Activated naive CD4-positive, alpha-beta T cell treated with anti-CD3 and anti-CD28 coated beads, Interleukin-2, amount 50 U/mL, for 24 hours (primary cell): ENCODE measurements around the gene PROZ.

Experiments
- H3K27ac Mint-ChIP-seq: one replicate; pipeline ENCODE4 v1.8.0; 2021; ENCODE audit warnings: mild to moderate bottlenecking, mixed read lengths
- H3K27me3 Mint-ChIP-seq: one replicate; pipeline ENCODE4 v1.8.0; 2021; ENCODE audit warnings: mixed read lengths
- H3K36me3 Mint-ChIP-seq: one replicate; pipeline ENCODE4 v1.8.0; 2021; ENCODE audit warnings: mixed read lengths
- H3K4me1 Mint-ChIP-seq: one replicate; pipeline ENCODE4 v1.8.0; 2021; ENCODE audit warnings: mixed read lengths
- H3K4me3 Mint-ChIP-seq: one replicate; pipeline ENCODE4 v1.8.0; 2021; ENCODE audit warnings: mild to moderate bottlenecking, mixed read lengths
- H3K9me3 Mint-ChIP-seq: one replicate; pipeline ENCODE4 v1.8.0; 2021; ENCODE audit warnings: mixed read lengths

Gene PROZ

DNA sequence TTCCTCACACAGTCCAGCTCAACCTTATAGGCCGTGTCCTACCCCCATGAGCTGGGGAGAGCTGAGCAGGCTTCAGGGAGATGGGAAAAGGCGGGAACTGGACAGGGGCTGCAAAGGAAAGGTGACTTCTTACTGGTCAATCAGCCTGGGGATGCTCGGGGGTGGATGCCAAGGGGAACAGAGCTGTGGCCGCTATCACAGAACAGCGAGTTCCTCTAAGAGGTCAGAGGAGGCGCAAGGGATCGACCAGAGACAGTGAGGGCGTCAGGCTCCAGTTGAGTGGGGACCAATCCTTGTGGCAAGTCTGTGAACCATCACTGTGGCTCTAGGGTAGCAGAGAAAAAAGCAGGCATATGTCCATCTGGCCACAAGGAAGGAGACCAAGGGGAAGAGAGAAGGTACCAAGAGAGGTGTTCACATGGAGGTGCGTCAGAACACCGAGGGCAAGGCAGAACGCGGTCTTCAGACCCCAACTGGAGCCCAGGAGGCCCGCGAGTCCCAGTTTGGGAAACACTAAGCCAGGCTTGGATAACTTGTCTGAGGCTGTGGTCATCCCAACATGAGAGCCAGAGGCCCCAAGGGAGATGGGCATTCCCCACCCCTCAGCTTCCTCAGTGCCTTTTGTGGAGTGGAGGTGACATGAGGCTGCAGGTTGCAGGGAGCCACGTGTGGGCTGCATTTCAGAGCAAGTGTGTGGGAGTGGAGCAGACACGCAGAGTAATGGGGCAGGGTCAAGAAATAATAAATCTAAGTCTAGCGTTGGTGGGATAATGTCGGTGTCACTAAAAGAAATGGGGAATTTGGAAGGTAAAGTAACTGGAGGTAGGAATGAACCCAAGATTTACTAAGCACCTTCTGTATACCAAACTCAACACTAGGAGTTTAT lies 31.9 kb upstream of the PROZ start:
- H3K9me3 Mint-ChIP-seq: no peaks in the 10 kb centered on the region
- no peaks in the 10 kb centered on the region for H3K36me3 Mint-ChIP-seq
- H3K27me3 Mint-ChIP-seq: peaks cover 8% of the 10 kb centered on the region
- no peak overlapping the region for H3K27ac Mint-ChIP-seq
- H3K4me3 Mint-ChIP-seq: no peak overlapping the region
- H3K4me1 Mint-ChIP-seq: peaks cover 6% of the 10 kb centered on the region

GRCh38 chr13:113129480-113129879 lies 29.0 kb upstream of the PROZ start:
- Mint-ChIP-seq H3K27me3 (peaks cover 8% of the 10 kb centered on the region), H3K27ac (no peak overlapping the region), H3K4me3 (no peak overlapping the region), H3K36me3 (no peaks in the 10 kb centered on the region), H3K9me3 (no peaks in the 10 kb centered on the region), H3K4me1 (peaks cover 6% of the 10 kb centered on the region)

GRCh38 chr13:113129921-113130750 lies 28.3 kb upstream of the PROZ start:
- peak overlapping the region; percentile 51 for H3K4me3 Mint-ChIP-seq
- peaks cover 6% of the 10 kb centered on the region for H3K4me1 Mint-ChIP-seq
- peaks cover 8% of the 10 kb centered on the region for H3K27me3 Mint-ChIP-seq
- H3K9me3 Mint-ChIP-seq: no peaks in the 10 kb centered on the region
- H3K27ac Mint-ChIP-seq: no peak overlapping the region
- no peaks in the 10 kb centered on the region for H3K36me3 Mint-ChIP-seq

- no peaks in the 10 kb centered on the region for H3K27me3 Mint-ChIP-seq
- H3K4me1 Mint-ChIP-seq: no peaks in the 10 kb centered on the region
- no peak overlapping the region for H3K4me3 Mint-ChIP-seq
- no peaks in the 10 kb centered on the region for H3K9me3 Mint-ChIP-seq
- H3K36me3 Mint-ChIP-seq: no peaks in the 10 kb centered on the region
- no peak overlapping the region for H3K27ac Mint-ChIP-seq
Observed at GRCh38 chr13:113135281-113135760, 23.1 kb upstream of the PROZ start.

- H3K36me3 Mint-ChIP-seq: no peaks in the 10 kb centered on the region
- H3K4me3 Mint-ChIP-seq: no peak overlapping the region
- no peak overlapping the region for H3K27ac Mint-ChIP-seq
- no peaks in the 10 kb centered on the region for H3K27me3 Mint-ChIP-seq
- H3K4me1 Mint-ChIP-seq: no peaks in the 10 kb centered on the region
- no peaks in the 10 kb centered on the region for H3K9me3 Mint-ChIP-seq
Observed at GRCh38 chr13:113137691-113138298, 20.7 kb upstream of the PROZ start.

DNA sequence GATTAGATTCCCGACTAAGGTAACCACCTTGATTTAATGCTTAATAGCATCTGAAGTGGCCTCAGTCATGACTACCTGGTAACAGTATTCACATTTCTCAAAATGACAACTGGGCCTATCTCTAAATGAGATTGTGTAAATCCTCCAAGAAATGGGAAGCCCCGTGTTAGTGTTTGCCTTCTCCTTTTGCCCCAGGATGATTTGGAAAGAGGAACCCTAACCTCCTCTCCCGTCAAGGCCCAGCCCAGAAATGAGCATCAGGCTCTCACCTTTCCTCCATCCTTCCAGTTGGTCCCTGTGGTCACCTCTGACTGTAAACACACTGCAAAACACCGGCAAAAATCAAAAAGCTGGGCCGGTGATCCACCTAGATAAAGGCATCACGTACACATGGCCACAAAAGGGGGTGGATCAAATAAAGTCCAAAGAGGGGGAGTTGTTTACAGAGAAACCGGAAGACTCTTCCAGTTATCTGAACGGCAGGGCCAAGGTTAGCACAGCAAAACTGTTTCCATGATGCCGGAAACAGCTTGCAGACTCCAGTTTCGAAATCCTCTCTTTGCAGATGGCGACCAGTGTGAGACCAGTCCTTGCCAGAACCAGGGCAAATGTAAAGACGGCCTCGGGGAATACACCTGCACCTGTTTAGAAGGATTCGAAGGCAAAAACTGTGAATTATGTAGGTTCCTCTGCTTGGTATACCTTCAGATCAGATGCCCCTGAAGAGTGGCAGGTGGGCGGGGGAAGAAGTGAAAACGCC lies 19.5 kb upstream of the PROZ start:
- Mint-ChIP-seq H3K27me3 (no peaks in the 10 kb centered on the region), H3K27ac (no peak overlapping the region), H3K4me3 (no peak overlapping the region), H3K4me1 (no peaks in the 10 kb centered on the region), H3K9me3 (no peaks in the 10 kb centered on the region), H3K36me3 (no peaks in the 10 kb centered on the region)

GRCh38 chr13:113139577-113139976 lies 18.9 kb upstream of the PROZ start:
- no peak overlapping the region for H3K4me3 Mint-ChIP-seq
- no peaks in the 10 kb centered on the region for H3K4me1 Mint-ChIP-seq
- no peaks in the 10 kb centered on the region for H3K9me3 Mint-ChIP-seq
- H3K36me3 Mint-ChIP-seq: no peaks in the 10 kb centered on the region
- H3K27ac Mint-ChIP-seq: no peak overlapping the region
- H3K27me3 Mint-ChIP-seq: no peaks in the 10 kb centered on the region

GRCh38 chr13:113140677-113141600 lies 17.5 kb upstream of the PROZ start:
- H3K4me3 Mint-ChIP-seq: no peak overlapping the region
- H3K27me3 Mint-ChIP-seq: no peaks in the 10 kb centered on the region
- H3K4me1 Mint-ChIP-seq: peaks cover 6% of the 10 kb centered on the region
- H3K27ac Mint-ChIP-seq: no peak overlapping the region
- H3K9me3 Mint-ChIP-seq: no peaks in the 10 kb centered on the region
- H3K36me3 Mint-ChIP-seq: no peaks in the 10 kb centered on the region

DNA sequence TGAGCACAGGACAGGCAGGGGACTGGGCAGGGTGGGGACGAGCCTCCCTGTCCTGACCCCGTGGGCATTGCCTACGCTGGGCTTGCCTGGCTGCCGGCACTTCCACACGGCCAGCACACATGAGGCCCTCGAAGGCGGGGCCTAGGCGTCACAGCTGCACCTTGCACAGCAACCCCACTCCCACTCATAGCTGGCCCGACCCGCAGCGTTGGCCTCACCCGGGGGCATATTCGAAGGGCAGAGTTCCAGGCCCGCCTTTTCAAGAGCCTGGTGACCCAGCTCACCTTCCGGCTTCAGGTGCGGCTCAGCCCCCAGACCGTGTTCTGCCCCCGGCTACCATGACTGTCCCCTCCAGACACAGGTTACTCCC lies 16.9 kb upstream of the PROZ start:
- Mint-ChIP-seq H3K36me3 (no peaks in the 10 kb centered on the region), H3K27ac (no peak overlapping the region), H3K9me3 (no peaks in the 10 kb centered on the region), H3K4me3 (no peak overlapping the region), H3K27me3 (no peaks in the 10 kb centered on the region), H3K4me1 (peaks cover 6% of the 10 kb centered on the region)

DNA sequence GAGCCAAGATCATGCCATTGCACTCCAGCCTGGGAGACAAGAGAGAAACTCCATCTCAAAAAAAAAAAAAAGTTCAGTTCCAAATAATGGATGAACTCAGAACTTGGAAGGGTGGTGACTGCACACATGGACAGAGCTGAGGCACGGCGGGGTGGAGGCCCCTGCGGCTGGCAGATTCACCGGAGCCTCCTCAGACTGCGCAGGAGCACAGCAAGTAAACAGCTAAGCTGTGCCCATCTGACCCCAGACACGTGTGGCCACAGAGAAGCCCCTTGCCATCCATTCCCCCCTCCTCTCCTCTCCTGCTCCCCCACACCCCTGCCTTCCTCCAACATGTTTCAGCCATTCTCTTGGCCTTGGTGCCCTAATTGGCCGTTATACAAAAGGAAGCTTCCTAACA lies 15.6 kb upstream of the PROZ start:
- Mint-ChIP-seq H3K4me3 (no peak overlapping the region), H3K27ac (no peak overlapping the region), H3K27me3 (no peaks in the 10 kb centered on the region), H3K4me1 (peaks cover 6% of the 10 kb centered on the region), H3K9me3 (no peaks in the 10 kb centered on the region), H3K36me3 (no peaks in the 10 kb centered on the region)

DNA sequence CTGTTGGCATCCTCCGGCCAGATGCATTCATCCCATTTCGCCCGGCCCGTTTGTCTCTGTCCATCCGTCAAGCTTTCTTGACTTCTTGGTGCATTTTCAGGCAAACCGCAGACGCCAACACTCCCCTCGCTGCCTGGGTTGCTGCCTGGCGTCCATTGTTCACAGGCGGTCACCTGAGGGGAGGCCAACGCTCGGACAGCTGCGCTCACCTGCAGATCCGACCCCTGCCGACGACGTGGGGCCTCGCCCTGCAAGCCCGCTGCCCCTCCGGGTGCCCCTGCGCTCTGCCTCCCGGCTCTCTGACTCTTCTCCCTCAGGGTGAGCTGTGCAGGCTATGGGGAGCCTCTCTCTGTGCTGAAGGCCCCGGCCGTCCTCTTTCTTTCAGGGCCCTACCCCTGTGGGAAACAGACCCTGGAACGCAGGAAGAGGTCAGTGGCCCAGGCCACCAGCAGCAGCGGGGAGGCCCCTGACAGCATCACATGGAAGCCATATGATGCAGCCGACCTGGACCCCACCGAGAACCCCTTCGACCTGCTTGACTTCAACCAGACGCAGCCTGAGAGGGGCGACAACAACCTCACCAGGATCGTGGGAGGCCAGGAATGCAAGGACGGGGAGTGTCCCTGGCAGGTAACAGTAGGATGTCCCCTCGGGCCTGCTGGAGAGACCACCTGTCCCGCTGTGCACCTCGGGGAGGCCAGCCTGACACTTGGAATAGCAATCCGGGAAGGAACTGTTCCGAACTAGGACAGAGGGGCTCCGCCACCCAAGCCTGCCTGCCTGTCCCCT lies 14.8 kb upstream of the PROZ start:
- Mint-ChIP-seq H3K4me3 (no peak overlapping the region), H3K9me3 (no peaks in the 10 kb centered on the region), H3K27me3 (no peaks in the 10 kb centered on the region), H3K36me3 (no peaks in the 10 kb centered on the region), H3K27ac (no peak overlapping the region), H3K4me1 (peaks cover 6% of the 10 kb centered on the region)

DNA sequence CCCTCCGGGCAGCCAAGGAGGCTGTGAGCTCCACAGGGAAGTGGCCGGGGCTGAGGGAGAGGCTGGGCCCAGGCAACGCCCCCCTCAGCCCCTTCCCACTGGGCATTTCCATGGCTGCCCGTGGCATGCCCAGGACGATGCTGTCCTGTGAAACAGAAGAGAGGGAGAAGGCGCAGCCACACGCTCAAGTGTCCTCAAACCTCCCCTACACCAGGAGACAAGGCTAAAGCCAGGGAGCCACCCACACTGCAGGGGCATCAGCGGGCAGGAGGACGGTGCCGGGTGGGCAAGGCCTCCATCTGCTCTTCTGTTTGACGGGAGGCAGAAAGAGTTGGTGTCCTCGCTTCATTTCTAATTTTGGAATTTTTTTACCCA lies 14.2 kb upstream of the PROZ start:
- no peaks in the 10 kb centered on the region for H3K27me3 Mint-ChIP-seq

GRCh38 chr13:113145496-113145895 lies 13.0 kb upstream of the PROZ start:
- H3K9me3 Mint-ChIP-seq: no peaks in the 10 kb centered on the region
- H3K27me3 Mint-ChIP-seq: no peaks in the 10 kb centered on the region
- no peaks in the 10 kb centered on the region for H3K36me3 Mint-ChIP-seq
- peaks cover 6% of the 10 kb centered on the region for H3K4me1 Mint-ChIP-seq
- H3K27ac Mint-ChIP-seq: no peak overlapping the region
- H3K4me3 Mint-ChIP-seq: no peak overlapping the region

More for the DNA sequence above, 14.2 kb upstream of the PROZ start:
- peaks cover 6% of the 10 kb centered on the region for H3K4me1 Mint-ChIP-seq
- H3K36me3 Mint-ChIP-seq: no peaks in the 10 kb centered on the region
- H3K4me3 Mint-ChIP-seq: no peak overlapping the region
- H3K27ac Mint-ChIP-seq: no peak overlapping the region
- no peaks in the 10 kb centered on the region for H3K9me3 Mint-ChIP-seq
